NCI-H82 treated with DMSO at 0.1 percent for 48 hours (cell line): ENCODE measurements around the gene MKNK2.
"Not testable (repeated sequence)": the region's sequence is repeated elsewhere in the genome, so short reads cannot be mapped to it uniquely, and the experiment has no call there.

Source experiments
- DNase-seq: peaks from one replicate; lab custom pipeline; 2025; ENCODE audit not compliant: unreplicated experiment; lab: John Stamatoyannopoulos, UW

The MKNK2 gene

DNA sequence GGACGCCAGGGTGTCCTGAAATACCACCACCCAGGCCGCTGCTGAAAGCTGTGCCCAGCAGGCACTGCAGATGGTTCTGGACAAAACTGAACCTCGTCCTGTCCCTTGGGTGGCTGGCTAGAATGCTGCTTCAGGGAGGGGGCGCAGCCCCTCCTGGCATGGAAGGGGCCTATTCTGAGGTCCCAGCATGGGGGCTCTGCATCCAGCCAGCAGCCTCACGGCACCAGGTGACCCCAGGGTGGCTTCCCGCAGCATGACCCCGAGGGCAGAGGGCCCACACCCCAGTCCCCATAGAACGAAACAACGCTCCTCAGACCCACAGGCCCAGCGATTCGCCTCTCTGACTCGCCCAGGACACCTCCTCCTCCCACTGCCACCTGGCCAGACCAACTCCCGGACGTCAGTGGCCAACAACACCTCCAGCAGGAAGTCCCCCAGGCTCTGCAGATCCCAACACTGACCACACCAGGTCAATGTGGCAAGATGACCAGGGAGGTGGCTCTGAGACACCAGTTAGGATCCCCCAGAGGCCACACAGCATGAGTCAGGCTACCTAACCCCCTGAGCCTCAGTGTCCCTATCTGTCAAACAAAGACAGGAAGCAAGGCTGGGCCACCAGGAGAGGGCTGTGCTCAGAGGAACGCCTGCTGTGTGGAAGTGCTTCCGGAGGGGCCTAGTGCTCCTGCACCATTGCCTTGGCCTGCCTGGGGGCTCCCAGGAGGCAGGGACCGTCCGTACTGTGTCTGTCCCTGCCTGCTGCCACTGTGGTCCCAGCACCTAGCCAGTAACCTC is 6.1 kb downstream of the MKNK2 start:
- no peak for DNase-seq

DNA sequence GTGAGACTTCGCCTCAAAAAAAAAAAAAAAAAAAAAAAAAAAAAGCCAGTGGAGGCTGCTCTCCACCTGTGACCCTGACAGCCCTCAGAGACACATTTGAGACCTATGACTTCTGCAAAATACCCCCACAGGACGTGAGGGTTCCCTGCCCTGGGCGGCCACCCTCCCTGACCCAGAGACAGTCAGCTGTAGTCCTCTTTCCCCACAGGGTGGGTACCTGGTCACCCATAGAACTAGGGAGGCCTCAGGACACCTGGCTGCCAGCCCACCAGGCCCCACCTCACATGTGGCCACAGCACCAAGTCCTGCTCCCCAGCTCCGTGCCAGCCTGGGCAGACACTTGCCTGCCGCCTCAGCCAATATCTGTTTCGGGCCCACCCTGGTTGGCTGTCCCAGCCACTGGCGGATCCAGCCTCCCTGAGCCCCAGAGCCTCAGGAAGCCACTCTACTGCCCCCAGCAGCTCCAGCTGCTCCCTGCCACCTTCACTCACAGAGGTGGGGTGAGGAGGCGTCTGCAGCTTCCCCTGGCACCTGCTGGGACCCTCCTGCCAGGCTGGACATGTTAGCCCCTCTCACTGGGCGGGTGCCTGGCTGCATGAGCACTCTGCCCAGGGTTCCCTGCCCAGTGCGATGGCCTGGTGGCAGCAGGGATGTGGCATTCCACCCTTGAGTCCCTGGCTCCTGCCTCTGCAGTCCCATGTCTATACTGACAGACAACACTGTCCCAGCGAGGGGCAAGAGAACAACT is 6.9 kb downstream of the MKNK2 start:
- DNase-seq: no peak

DNA sequence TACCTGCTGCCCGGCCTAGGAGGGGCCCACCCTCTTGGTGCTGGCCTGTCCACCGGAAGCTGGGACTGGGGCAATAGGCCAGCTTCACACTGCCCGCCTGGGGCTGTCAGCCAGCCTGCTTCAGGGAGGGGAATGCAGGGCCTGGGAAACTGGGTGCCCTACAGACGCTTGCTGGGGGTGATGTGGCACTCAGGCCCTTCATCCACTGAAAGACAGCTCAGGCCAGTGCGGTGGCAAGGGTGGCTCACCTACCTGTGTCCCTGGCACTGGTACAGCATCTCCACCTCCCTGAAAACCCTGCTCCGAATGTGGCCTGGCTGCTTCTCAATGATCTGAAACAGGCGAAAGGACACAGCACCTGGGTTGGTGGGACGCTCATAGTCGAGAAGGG is 7.8 kb downstream of the MKNK2 start:
- DNase-seq: no peak

DNA sequence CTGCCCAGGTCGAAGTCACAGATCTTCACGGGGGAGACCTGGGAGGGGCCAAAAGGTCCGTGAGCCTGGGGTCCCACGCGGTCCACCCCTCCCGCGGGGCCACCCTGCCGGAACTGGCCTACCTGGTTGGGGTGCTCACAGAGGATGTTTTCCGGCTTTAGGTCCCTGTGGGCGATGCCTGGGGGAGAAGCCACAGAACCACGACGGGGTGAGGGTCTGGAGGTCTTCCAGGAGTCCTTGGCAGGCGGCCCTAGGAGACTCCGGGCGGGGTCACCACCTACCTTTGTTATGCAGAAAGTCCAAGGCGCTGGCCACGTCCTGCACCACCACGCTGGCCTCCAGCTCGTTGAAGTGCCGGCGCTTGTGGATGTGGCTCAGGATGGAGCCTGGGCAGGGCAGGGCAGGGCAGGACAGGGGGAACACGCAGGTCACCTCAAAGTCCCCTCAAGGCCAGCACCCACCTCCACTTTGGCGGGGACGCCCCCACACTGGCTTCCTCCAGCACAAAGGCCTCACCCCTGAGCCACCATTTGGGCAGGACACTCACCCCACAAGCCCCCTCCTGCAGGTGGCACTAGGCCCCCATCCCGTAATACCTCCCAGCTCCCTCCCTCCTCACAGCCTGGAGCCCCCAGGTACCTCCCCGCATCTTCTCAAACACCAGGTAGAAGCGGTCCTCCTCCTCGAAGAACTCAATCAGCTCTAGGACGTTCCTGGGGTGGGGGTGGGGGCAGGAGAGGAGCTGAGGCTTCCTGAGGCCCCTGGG is 8.4 kb downstream of the MKNK2 start:
- DNase-seq: no peak

DNA sequence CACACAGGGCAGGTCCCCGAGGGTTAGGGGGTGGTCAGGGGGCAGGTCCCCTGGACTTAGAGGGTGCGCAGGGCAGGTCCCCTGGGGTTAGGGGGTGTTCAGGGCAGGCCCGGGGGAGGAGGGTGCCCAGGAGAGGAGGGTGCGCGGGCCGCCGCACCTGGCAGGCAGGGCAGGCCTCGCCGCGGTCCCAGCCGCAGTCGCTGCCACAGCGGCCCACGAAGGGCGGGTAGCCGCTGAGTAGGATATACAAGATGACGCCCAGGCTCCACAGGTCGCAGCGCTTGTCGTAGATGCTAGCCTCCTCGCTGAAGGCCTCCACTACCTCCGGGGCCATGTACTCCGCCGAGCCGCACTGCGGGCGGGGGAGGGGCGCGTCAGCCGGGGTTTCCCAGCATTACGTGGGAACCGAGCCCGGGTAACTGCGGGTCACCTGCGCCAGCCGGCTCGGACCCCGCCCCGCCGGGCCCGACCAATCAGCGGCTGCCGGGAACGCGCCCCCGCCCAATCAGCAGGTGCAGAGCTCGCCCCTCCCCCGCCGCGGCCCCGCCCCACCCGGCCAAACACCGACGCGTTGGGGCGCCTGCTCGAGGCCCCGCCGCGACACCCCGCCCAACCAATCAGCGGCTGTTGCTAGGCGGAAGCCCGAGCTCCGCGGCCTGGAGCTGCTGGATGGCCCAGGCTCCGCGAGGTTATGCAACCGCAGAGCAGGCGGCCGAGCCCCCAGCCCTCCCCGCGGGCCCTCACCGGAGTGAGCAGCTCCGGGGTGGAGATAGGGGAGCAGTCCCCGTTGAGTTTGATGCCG is 9.2 kb downstream of the MKNK2 start:
- peak; percentile 67 for DNase-seq

DNA sequence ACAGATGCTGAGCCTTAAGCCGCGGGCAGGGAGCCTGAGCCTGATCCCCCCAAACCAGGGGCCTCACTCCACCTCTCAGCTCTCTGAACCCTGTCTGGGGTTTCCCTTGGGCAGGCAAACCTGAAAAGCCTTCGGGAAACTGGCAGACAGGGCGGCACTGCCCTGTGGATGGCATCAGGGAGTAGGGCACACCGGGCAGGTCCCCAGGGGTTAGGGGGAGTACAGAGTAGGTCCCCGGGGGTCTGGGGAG is 9.7 kb downstream of the MKNK2 start:
- no peak for DNase-seq

DNA sequence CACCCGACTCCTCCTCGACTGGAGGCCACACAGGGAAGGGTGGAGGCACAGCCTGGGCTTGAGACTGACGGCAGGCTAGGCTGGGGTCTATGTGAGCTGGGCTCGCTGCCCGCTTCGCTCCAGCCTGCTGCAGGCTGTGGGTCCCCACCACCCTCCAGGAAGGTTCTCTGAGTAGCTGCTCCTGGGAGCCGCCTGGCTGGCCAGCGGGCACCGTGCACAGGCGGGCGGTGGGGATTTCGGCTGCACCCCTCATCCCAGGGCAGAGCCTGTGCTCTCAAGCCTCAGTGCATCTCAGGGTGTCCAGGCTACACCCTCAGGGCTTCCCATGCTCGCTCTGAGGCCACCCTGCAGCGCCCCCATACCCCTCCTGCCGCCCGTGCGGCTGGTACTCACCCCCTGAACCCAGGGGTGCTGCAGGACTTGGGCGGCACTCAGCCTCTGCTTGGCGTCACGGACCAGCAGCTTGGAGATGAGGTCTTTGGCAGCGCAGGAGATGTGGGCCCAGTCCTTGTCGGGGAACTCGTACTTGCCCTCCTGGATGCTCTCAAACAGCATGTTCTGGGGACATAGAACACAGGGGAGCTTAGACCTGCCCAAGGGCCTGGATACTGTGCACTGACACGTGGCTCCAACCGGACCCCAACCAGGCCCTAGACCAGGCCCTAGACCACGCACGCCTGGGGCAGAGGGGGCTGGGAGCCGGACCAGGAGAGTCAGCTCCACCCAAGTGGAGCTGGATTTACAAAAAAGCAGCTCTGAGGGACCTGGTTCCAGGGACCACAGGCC is 10.2 kb downstream of the MKNK2 start:
- DNase-seq: no peak

DNA sequence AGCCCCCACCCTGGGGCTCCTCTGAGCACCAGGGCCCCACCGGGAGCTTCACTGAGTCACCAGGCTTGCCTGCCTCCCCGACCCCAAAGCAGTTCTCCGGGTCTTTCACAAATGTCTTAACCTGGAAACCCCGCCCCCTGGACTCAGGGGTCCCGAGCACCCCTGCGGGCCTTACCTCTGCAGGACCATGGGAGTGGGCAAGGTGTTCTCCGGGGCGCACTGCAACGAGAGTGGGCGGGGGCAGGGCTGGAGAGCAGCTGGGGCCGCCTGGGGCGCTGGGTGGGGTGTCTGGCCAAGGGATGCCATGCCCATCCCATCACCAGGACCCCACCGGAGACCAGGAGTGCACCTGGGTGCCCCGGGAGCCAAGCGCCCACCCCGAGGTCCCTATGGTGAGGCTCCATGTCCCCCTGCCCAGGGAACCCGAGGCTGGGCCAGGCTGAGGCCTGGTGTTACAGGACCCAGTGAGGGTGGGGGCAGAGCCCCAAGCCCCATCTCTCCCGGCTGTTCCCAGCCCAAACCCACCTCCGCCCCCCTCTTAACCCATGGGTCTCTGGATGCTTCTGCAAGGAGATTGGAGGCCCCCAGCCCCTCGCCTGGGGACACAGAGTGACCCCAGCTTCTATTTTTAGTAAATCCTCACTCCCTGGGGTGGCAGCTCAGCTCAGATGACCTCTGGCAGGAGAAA is 10.9 kb downstream of the MKNK2 start:
- DNase-seq: no peak

DNA sequence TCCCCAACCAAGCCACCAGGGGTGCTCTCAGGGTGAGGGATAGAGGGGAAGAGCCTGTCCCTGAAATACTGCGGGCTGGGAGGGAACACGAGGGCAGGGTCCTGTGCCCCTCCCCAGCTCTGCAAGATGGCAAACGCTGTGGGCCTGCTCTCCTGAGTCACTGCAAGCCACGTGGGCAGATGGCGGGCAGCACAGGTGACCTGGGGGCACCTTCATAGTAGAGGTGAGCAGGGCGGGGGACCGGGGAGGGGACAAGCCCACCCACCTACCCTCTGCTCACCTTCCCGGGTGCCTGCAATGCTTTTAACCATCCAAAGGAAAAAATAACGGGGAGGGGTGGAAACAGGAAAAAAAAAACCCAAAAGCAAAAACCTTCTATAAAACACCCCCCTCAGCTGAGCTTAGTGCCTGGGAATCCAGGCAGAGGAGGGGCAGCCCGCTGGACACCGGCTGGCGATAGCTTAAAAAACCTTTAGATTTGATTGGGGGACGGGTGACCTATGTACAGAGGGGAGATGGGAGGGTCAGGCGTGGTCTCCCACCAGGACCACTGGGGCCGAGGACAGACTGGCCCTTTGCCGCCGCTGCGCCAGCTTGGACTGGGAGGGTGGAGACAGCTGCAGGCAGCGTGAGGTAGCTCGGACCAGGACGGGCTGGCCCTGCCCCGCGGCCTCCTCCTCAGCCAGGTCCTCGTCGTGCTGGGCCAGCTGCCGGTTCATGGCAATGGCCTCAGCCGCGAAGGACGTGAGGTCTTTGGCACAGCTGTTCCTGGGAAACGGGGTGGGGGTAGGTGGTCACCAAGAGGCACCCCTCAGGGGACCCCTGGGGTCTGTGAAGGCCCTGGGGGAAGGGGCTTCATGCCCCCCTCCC is 11.7 kb downstream of the MKNK2 start:
- no peak for DNase-seq

DNA sequence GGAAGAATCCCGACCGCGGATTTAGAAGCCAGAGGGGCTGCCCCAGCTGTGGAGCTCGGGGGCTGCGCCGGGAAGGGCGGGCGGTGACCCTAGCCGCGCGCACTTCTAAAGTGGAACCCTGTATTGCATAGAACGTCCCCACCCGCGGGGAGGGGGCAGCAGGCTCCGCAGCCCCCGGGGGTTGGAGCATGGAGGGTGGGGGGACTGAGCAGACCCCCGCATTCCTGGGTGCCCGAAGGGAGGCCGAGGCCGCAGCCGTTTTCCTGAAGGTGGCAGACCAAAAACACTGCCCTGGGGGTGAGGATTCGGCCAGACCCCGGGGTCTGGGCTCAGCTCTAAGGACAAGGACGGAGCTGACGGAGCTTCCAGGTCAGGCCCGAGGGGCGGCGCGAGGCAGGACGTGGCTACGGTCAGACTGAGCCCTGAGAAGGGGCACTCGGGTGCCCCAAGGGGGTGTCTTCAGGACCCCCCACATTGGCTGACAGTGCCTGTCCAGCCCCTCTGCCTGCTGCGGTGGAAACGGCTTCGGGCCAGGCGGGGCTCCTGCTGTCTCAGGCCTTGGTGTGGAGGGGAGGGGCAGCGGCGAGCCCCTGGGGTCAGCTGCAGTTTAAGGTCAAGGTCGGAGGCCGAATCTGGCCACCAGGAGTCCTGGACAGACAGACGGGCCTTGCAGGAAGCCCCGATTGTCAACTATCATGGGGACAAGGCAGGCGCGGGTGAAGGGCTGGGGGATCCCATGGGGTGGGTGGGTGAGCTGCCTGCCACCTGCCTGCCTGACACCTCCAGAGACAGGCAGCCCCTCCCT is 12.6 kb downstream of the MKNK2 start:
- no peak for DNase-seq

DNA sequence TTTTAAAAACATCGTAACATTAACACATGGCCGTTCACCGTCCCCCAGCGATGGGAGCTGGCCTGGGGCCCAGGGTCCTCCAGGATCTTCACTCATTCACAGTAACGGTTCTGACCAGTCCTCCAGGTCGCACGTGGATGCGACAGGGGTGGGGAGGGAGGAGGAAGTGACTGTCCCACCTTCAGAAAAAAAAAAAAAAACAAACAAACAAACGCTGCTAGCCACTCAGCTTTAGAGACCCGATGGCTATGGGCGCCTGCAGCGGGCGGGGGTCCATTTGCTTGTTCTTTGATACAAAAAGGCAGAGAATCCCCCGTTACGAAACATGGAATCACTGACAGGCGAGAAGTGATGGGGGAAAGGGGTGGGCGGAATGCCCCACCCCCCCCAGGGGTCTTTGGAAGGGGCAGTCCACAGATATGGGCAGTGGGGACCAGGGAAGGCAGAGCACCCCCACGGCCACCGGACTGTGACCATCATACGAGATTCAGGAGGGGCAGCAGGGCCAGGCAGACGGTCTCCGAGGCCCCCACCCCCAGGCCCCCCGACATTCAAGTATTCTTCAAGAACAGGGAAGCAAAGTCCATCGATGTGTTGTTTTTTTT is 13.3 kb downstream of the MKNK2 start:
- DNase-seq: no peak

DNA sequence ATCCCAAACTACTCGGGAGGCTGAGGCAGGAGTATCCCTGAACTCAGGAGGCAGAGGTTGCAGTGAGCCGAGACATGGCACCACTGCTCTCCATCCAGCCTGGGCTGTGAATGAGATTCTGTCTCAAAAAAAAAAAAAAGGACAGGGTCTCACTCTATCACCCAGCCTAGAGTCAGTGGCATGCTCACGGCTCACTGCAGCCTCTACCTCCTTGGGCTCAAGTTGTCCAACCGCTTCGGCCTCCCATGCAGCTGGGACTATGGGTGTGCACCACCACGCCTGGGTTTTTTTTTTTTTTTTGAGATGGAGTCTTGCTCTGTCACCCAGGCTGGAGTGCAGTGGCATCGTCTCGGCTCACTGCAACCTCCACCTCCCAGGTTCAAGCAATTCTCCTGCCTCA is 14.6 kb downstream of the MKNK2 start:
- DNase-seq: no peak

DNA sequence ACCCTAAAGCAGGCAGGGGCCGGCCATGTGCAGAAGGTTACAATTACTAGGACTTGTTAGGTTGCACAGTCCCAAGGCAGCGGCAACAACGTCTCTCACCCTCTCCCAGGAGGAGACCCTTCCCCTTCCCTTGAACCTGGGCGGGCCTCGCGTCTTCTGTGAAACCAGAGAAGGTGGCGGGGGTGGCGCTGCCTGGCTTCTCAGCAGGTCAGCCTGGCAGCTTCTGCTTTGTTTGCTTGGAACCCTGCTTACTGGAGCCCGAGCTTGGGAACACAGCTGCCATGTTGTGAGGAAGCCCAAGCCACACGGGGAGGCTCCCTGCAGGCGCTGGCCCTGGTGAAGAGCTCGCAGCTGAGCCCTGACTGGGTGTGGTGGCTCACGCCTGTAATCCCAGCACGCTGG is 15.5 kb downstream of the MKNK2 start:
- no peak for DNase-seq

DNA sequence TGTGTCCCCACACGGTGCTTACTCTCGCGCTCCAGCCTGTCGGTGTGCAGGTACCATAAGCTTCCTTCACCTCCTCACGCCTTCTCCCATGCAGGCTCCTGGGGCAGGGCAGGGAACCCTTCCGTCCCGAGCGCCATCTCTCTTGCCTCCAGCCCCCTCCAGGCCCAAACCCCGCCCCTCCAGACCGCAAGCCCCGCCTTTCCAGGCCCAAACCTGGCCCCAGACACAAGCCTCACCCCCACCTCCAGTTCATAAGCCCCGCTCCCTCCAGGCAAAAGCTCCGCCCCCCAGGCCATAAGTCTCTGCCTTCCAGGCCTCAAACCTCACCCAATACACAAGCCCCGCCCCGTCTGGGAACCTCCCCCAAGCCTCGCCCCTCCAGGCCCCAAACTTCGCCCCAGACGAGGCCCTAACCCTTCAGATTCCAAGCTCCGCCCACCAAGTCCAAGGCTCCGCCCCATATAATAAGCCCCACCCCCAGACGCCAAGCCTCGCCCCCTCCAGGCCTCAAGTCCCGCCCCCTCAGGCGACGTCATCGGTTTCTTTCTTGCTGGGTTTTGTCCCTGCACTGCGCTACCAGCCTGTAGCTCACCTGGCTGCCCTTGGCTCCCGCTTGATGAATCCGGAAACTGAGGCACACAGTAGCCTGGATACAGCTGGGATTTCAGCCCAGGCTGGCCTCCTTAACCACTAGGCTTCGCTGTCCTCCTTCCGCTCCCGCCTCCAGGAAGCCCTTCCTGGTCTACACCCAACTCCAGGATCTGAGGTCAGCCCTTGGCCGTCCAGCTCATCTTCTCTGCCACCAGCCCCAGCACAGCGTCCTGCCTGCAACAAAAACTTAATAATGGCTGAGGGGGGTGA is 16.1 kb downstream of the MKNK2 start:
- no peak for DNase-seq

DNA sequence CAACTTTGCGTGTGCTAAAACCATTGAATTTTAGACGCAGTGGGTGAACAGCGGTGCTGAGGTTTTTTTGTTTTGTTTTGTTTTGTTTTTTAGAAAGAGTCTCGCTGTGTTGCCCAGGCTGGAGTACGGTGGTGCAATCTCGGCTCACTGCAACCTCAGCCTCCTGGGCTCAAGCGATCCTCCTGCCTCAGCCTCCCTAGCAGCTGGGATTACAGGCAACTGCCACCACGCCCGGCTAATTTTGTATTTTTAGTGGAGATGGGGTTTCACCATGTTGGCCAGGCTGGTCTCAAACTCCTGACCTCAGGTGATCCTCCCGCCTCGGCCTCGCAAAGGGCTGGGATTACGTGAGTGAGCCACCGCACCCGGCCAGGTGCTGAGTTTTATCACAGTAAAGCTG is 16.8 kb downstream of the MKNK2 start:
- DNase-seq: not testable (repeated sequence)

DNA sequence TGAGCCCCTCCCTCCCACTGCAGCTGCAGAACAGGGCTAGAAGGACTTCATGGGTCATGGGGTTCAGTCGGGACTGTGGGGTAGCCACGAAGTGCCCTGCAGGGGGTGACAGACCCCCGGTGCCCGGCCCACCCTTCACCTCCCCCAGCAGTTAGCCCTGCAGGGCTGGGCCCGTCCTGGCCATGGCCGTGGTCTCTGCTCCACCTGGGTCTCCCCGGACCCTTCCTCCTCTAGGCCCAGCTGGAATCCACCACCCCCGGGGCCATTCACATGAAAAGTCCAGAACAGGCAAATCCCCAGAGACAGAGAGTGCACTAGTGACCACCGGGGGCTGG is 17.3 kb downstream of the MKNK2 start:
- no peak for DNase-seq
